Activated CD4-positive, alpha-beta T cell treated with anti-CD3 and anti-CD28 coated beads, Interleukin-2, amount 50 U/mL, for 16 hours (primary cell): ENCODE measurements around the gene GOLGA6L26.
"Not testable (repeated sequence)": the region's sequence is repeated elsewhere in the genome, so short reads cannot be mapped to it uniquely, and the experiment has no call there.

Experiments
- DNase-seq: peaks from one replicate; pipeline ENCODE4 v3.0.0-alpha.2; 2020

Gene GOLGA6L26, protein sequence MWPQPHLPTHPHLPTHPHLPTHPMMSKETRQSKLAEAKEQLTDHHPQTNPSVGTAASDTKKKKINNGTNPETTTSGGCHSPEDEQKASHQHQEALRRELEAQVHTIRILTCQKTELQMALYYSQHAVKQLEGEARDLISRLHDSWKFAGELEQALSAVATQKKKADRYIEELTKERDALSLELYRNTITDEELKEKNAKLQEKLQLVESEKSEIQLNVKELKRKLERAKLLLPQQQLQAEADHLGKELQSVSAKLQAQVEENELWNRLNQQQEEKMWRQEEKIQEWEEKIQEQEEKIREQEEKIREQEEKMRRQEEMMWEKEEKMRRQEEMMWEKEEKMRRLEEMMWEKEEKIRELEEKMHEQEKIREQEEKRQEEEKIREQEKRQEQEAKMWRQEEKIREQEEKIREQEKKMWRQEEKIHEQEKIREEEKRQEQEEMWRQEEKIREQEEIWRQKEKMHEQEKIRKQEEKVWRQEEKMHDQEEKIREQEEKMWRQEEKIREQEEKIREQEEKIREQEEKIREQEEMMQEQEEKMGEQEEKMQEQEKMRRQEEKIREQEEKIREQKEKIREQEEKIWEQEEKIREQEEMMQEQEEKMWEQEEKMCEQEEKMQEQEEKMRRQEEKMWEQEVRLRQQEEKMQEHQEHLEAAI

DNA sequence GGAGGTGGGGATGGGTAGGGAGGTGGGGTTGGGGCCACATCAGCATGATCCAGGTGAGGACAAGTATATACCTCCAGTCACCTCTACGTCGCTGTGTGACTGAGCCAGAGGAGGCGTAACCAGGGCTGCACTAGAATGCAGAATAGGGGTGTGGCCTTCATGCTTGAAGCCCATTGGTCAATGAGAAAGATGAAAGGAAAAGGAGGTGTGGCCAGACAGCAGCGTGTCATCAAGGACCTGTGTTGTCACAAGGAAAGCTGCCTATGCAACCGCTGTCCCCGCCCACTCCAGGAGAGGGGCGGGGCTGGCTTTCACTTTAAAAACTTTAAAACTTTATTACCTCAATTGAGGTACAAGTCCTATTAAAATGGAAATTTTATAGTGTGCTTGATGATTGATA, at the start of gene GOLGA6L26:
TSS of gene GOLGA6L26 (minus strand) at position 101 of the 400 bp plus-strand sequence. CDS start at position 40, 61 bp downstream.
- DNase-seq = not testable (repeated sequence)

DNA sequence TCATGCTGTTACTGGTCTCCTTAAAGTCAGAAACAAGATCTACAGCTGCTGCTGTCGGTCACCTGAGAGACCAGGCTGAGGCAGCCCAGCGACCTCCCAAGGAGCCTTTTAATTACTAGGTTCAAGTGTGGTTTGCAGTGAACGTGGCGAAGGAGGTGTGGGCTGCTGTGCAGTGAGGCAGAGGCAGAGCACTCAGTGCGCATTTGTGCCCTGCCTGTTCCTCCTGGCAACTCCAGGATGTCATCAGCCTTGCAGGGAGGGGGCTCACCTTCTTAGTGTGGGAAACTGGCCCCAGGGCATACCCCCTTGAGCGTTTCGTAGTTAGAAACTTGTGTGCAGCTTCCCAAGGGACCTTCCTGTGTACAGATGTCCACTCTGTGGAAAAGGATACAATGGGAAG, 47.2 kb upstream of the GOLGA6L26 start:
- DNase-seq = not testable (repeated sequence)

GRCh38 chr15:23380700-23381099, 46.7 kb upstream of the GOLGA6L26 start:
- not testable (repeated sequence) for DNase-seq

- DNase-seq = not testable (repeated sequence)
These were observed 45.0 kb upstream of the GOLGA6L26 start for GRCh38 chr15:23378946-23379345.

GRCh38 chr15:23374226-23374625, 40.2 kb upstream of the GOLGA6L26 start:
- not testable (repeated sequence) for DNase-seq

- not testable (repeated sequence) for DNase-seq
These were observed 39.0 kb upstream of the GOLGA6L26 start for GRCh38 chr15:23372891-23373600.

- DNase-seq = no peak
These were observed 38.3 kb upstream of the GOLGA6L26 start for GRCh38 chr15:23372284-23372683.

GRCh38 chr15:23371868-23372267, 37.9 kb upstream of the GOLGA6L26 start:
- not testable (repeated sequence) for DNase-seq

- DNase-seq = not testable (repeated sequence)
These were observed 37.1 kb upstream of the GOLGA6L26 start for GRCh38 chr15:23371134-23371533.

DNA sequence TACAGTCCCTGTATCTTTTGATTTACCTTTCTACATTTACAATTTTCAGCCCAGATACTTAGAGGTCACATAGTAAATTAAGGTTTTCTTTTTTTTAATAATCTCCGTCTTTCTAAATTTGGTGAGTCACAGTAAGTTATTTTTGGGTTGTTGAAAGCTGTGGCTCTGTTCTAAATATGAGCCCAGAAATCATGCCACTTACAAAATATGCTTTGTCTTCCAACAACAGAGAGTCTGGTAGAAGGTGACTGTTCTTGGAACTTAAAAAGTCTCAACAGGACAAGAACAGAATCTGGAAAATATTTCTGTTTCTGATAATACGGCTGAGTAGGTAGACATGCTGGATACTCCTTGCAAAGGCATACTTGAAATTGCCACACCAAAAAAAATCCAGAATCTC, 36.6 kb upstream of the GOLGA6L26 start:
- DNase-seq = no peak

GRCh38 chr15:23364261-23364660, 30.3 kb upstream of the GOLGA6L26 start:
- not testable (repeated sequence) for DNase-seq

DNA sequence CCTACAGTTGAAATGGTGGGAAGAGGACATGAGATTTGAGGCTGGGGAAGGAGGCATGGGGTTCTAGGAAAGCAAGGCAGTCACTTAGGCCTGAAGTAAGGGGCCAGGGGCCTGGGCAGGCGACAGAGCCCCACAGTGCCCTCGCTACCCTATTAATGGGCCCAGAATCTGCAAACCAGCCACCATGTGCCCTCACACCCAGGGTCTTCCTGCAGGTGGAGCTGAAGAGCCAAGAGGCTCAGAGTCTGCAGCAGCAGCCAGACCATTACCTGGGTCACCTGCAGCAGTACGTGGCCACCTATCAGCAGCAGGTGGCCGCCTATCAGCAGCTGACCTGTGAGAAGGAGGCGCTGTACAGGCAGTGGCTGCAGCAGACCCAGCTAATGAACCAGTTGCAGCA, 28.6 kb upstream of the GOLGA6L26 start:
- DNase-seq = not testable (repeated sequence)

DNA sequence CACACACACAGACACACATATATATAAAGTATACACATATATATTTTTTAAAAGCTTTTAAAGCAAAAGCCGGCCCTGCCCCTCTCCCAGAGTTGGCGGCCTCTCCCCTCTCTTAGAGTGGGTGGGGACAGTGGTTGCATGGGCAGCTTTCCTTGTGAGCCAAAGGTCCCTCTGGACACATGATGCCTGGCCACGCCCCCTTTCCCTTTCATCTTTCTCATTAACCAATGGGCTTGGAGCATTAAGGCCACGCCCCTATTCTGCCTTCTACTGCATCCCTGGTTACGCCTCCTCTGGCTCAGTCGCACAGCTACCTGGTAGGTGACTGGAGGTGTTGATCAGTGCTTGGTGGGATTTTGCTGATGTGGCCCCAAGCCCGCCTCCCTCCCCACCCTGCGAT, 20.5 kb upstream of the GOLGA6L26 start, which contains the start of gene GOLGA8S:
TSS of gene GOLGA8S (plus strand) at position 301 of the 400 bp plus-strand sequence. CDS start at position 363, 62 bp downstream.
- DNase-seq = not testable (repeated sequence)

GRCh38 chr15:23311233-23311632, 22.8 kb downstream of the GOLGA6L26 start:
- DNase-seq = not testable (repeated sequence)

GRCh38 chr15:23305921-23306320, 28.1 kb downstream of the GOLGA6L26 start:
- not testable (repeated sequence) for DNase-seq

DNA sequence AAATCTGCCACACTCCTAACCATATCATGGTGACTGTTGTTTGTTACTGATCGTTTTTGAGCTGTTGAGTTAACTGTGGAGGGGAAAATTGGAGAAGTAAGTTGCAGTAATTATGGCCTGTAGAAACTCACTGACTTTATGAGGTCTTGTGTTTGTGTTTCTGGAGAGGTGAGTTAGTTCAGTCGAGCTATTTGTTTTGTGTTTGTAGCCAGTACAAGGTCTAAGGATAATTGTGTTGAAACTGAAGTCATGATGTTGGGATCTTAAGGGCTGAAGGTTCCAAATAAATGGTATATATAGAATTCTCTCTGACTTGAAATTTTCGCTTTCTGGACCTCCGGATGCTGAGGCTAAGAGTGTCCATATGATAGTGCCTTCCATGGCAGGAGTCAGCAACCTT, 29.2 kb downstream of the GOLGA6L26 start:
- not testable (repeated sequence) for DNase-seq

DNA sequence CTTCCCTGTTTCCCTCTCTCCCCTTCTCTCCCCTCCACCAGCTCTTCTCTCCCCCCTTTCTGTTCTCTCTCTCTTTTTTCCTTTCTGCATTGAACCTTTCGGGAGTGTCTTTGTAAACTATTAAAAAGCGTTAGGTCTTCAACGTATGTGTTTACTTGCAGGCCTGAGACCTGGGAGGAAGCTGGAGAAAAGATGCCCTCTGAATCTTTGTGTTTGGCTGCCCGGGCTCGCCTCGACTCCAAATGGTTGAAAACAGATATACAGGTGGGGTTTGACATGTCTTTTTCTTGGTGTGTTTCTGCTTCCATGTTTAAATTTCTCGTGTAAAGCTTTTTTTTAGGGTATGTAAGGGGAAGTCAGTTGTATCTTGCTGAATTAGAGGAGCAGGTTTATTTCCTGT, 29.7 kb downstream of the GOLGA6L26 start:
- DNase-seq = not testable (repeated sequence)

DNA sequence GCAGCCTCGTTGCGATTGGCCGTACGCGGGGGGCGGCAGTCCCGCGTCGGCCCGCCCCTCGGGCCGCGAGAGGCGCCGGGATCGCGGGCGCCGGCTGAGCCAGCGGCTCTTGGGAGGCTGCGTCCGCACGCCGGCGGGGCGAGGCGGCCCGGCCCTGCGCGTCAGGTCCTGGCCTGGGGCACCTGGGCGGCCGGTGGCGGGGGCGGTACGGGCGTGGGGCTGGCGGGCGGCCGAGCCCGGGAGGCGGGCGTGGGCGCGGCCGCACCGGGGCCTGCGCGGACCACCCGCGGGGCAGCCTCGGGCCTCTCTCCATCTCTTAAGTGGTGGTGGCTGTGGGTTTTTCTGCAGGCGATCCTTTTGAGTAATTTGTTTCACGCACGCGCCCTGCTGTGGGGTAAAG, 30.3 kb downstream of the GOLGA6L26 start:
- DNase-seq = peak; percentile 47

DNA sequence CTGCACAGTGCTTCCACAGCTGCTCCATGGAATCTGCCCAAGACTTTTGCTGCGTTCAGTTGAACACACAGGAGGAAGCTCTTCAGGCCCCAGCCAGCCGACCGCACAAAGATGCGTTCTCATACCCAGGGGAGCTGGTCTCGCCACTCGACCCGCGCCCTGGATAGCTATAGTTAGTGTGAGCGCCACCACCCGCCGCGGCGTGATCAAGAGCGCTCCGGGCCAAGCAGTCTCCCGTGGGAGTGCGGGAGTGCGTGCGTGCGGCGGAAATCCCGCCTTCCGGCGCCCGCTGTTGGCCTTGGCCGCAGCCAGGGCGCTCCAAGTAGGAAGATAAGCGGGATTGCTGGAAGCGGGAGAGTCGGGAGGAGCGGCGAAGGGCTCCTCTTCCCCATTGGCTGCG, 30.8 kb downstream of the GOLGA6L26 start:
- not testable (repeated sequence) for DNase-seq
